ENCODE measurements around the gene CLSTN2.

Gene CLSTN2

GRCh38 chr3:140052771-140053702 is 118.1 kb downstream of the CLSTN2 start:
- H2AFZ ChIP-seq (ENCODE audit: low read length), result no peak overlapping the region
- no peak overlapping the region for H2BK120ac ChIP-seq (ENCODE audit: low read depth, low read length)
- H2BK15ac ChIP-seq (ENCODE audit: low read length), result no peak overlapping the region
- no peak overlapping the region for H2BK12ac ChIP-seq (ENCODE audit: low read length)
- H2BK5ac ChIP-seq (ENCODE audit: low read length), result no peak overlapping the region
- H3K27me3 ChIP-seq (ENCODE audit: control insufficient read depth in 3 of 3, insufficient read depth in 3 of 3, low read depth in 1 of 3, low read length in 3 of 3), result no peaks in the 10 kb centered on the region
- H4K8ac ChIP-seq (ENCODE audit: low read depth, low read length), result no peak overlapping the region
- no peak for DNase-seq (ENCODE audit: low spot score)
- H3K27ac ChIP-seq (replicated peaks; ENCODE audit: low read length), result no peak overlapping the region
- H3K14ac ChIP-seq (ENCODE audit: low read length), result no peak overlapping the region
- H4K91ac ChIP-seq (ENCODE audit: low read depth, low read length, poor library complexity), result no peak overlapping the region
- H3K4ac ChIP-seq (ENCODE audit: low read length), result no peak overlapping the region
- H3K23ac ChIP-seq (ENCODE audit: low read depth, low read length, poor library complexity), result no peak overlapping the region
- WGBS, 2 donors (ENCODE audit: extremely low coverage in 2 of 2, insufficient read length in 2 of 2, insufficient replicate concordance in 1 of 2), result no CpG with 5 or more reads among the region's 11 CpGs
- H3K9ac ChIP-seq (ENCODE audit: low read depth, low read length, poor library complexity), result no peak overlapping the region
- H3K9me3 ChIP-seq (replicated peaks in 1 of 2; ENCODE audit: control insufficient read depth in 2 of 2, insufficient read depth in 1 of 2, low read depth in 1 of 2, low read length in 2 of 2), result peaks cover 0 to 2% of the 10 kb centered on the region in 2 donors
- H3K18ac ChIP-seq (ENCODE audit: low read length), result peak overlapping the region; percentile 16
- H2AK5ac ChIP-seq (ENCODE audit: low read depth, low read length), result no peak overlapping the region
- peaks cover 8% of the 10 kb centered on the region in 2 donors for H3K4me1 ChIP-seq (ENCODE audit: control insufficient read depth in 2 of 2, insufficient read depth in 1 of 2, low read depth in 1 of 2, low read length in 2 of 2)
- no peaks in the 10 kb centered on the region for H3K36me3 ChIP-seq (replicated peaks in 1 of 2; ENCODE audit: control insufficient read depth in 2 of 2, insufficient read depth in 2 of 2, low read length in 2 of 2)
- no peaks in the 10 kb centered on the region for H3K79me1 ChIP-seq (ENCODE audit: low read depth, low read length)
- H3K4me3 ChIP-seq (ENCODE audit: low read length in 2 of 2), result no peak overlapping the region
- no peak overlapping the region for H3K4me2 ChIP-seq (ENCODE audit: insufficient read depth, low read length, poor library complexity, severe bottlenecking)

- no peak overlapping the region for H3K4me3 ChIP-seq (ENCODE audit: low read length in 2 of 2)
- no peak overlapping the region for H3K4me2 ChIP-seq (ENCODE audit: insufficient read depth, low read length, poor library complexity, severe bottlenecking)
- WGBS, 2 donors (ENCODE audit: extremely low coverage in 2 of 2, insufficient read length in 2 of 2, insufficient replicate concordance in 1 of 2), result no CpG with 5 or more reads among the region's 3 CpGs
- H3K9me3 ChIP-seq (replicated peaks in 1 of 2; ENCODE audit: control insufficient read depth in 2 of 2, insufficient read depth in 1 of 2, low read depth in 1 of 2, low read length in 2 of 2), result peaks cover 0 to 2% of the 10 kb centered on the region in 2 donors
- H3K79me1 ChIP-seq (ENCODE audit: low read depth, low read length), result no peaks in the 10 kb centered on the region
- no peak overlapping the region for H2BK12ac ChIP-seq (ENCODE audit: low read length)
- no peak overlapping the region for H4K91ac ChIP-seq (ENCODE audit: low read depth, low read length, poor library complexity)
- H3K4me1 ChIP-seq (ENCODE audit: control insufficient read depth in 2 of 2, insufficient read depth in 1 of 2, low read depth in 1 of 2, low read length in 2 of 2), result peaks cover 8% of the 10 kb centered on the region in 2 donors
- H3K9ac ChIP-seq (ENCODE audit: low read depth, low read length, poor library complexity), result no peak overlapping the region
- H2AFZ ChIP-seq (ENCODE audit: low read length), result no peak overlapping the region
- no peak overlapping the region for H2AK5ac ChIP-seq (ENCODE audit: low read depth, low read length)
- H2BK120ac ChIP-seq (ENCODE audit: low read depth, low read length), result no peak overlapping the region
- no peaks in the 10 kb centered on the region for H3K27me3 ChIP-seq (ENCODE audit: control insufficient read depth in 3 of 3, insufficient read depth in 3 of 3, low read depth in 1 of 3, low read length in 3 of 3)
- H3K23ac ChIP-seq (ENCODE audit: low read depth, low read length, poor library complexity), result no peak overlapping the region
- H3K14ac ChIP-seq (ENCODE audit: low read length), result no peak overlapping the region
- no peak overlapping the region for H4K8ac ChIP-seq (ENCODE audit: low read depth, low read length)
- H3K36me3 ChIP-seq (replicated peaks in 1 of 2; ENCODE audit: control insufficient read depth in 2 of 2, insufficient read depth in 2 of 2, low read length in 2 of 2), result no peaks in the 10 kb centered on the region
- H3K4ac ChIP-seq (ENCODE audit: low read length), result no peak overlapping the region
- H3K27ac ChIP-seq (replicated peaks; ENCODE audit: low read length), result no peak overlapping the region
- no peak for DNase-seq (ENCODE audit: low spot score)
- no peak overlapping the region for H2BK5ac ChIP-seq (ENCODE audit: low read length)
- H2BK15ac ChIP-seq (ENCODE audit: low read length), result no peak overlapping the region
- no peak overlapping the region for H3K18ac ChIP-seq (ENCODE audit: low read length)
These were observed 118.8 kb downstream of the CLSTN2 start for GRCh38 chr3:140053794-140054193.

GRCh38 chr3:140055092-140055791 is 120.3 kb downstream of the CLSTN2 start:
- Histone ChIP-seq H3K4ac (ENCODE audit: low read length) (no peak overlapping the region), H2AK5ac (ENCODE audit: low read depth, low read length) (no peak overlapping the region), H3K4me2 (ENCODE audit: insufficient read depth, low read length, poor library complexity, severe bottlenecking) (no peak overlapping the region), H3K27ac (replicated peaks; ENCODE audit: low read length) (no peak overlapping the region), H2BK12ac (ENCODE audit: low read length) (no peak overlapping the region), H2AFZ (ENCODE audit: low read length) (no peak overlapping the region), H2BK15ac (ENCODE audit: low read length) (no peak overlapping the region), H3K14ac (ENCODE audit: low read length) (no peak overlapping the region), H4K91ac (ENCODE audit: low read depth, low read length, poor library complexity) (no peak overlapping the region), H3K36me3 (replicated peaks in 1 of 2; ENCODE audit: control insufficient read depth in 2 of 2, insufficient read depth in 2 of 2, low read length in 2 of 2) (no peaks in the 10 kb centered on the region), H3K79me1 (ENCODE audit: low read depth, low read length) (no peaks in the 10 kb centered on the region), H3K4me1 (ENCODE audit: control insufficient read depth in 2 of 2, insufficient read depth in 1 of 2, low read depth in 1 of 2, low read length in 2 of 2) (peaks cover 8% of the 10 kb centered on the region in 2 donors), H3K4me3 (ENCODE audit: low read length in 2 of 2) (no peak overlapping the region), H4K8ac (ENCODE audit: low read depth, low read length) (no peak overlapping the region), H3K23ac (ENCODE audit: low read depth, low read length, poor library complexity) (no peak overlapping the region), H2BK5ac (ENCODE audit: low read length) (no peak overlapping the region), H3K9ac (ENCODE audit: low read depth, low read length, poor library complexity) (no peak overlapping the region), H2BK120ac (ENCODE audit: low read depth, low read length) (no peak overlapping the region), H3K27me3 (ENCODE audit: control insufficient read depth in 3 of 3, insufficient read depth in 3 of 3, low read depth in 1 of 3, low read length in 3 of 3) (no peaks in the 10 kb centered on the region), H3K9me3 (replicated peaks in 1 of 2; ENCODE audit: control insufficient read depth in 2 of 2, insufficient read depth in 1 of 2, low read depth in 1 of 2, low read length in 2 of 2) (no peaks in the 10 kb centered on the region), H3K18ac (ENCODE audit: low read length) (no peak overlapping the region)
- no peak for DNase-seq (ENCODE audit: low spot score)
- WGBS, 2 donors (ENCODE audit: extremely low coverage in 2 of 2, insufficient read length in 2 of 2, insufficient replicate concordance in 1 of 2), result no CpG with 5 or more reads among the region's 6 CpGs

DNA sequence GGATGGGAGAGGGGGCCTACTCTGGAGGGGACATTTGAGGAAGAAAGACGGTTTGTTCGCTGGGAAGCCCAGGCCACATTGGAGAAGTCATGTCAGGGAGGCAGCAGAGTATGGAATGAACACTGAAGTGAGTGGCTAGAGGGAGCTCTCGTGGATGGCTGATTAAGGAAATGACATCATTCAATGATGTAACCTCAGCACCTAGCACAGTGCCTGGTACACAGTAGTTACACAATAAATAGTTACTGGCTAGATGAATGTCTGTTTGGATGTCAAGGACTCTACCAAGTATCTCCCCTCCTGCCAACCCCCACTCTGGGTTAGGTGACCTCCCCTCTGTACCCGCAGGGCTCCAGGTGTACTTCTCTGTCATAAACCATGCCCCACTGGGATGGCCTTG is 121.1 kb downstream of the CLSTN2 start:
- WGBS, 2 donors (ENCODE audit: extremely low coverage in 2 of 2, insufficient read length in 2 of 2, insufficient replicate concordance in 1 of 2), result no CpG with 5 or more reads among the region's 4 CpGs
- Histone ChIP-seq H3K4ac (ENCODE audit: low read length) (no peak overlapping the region), H3K27ac (replicated peaks; ENCODE audit: low read length) (no peak overlapping the region), H3K23ac (ENCODE audit: low read depth, low read length, poor library complexity) (no peak overlapping the region), H3K9ac (ENCODE audit: low read depth, low read length, poor library complexity) (no peak overlapping the region), H3K27me3 (ENCODE audit: control insufficient read depth in 3 of 3, insufficient read depth in 3 of 3, low read depth in 1 of 3, low read length in 3 of 3) (no peaks in the 10 kb centered on the region), H3K4me1 (ENCODE audit: control insufficient read depth in 2 of 2, insufficient read depth in 1 of 2, low read depth in 1 of 2, low read length in 2 of 2) (peaks cover 2% of the 10 kb centered on the region in 2 donors), H4K8ac (ENCODE audit: low read depth, low read length) (no peak overlapping the region), H3K79me1 (ENCODE audit: low read depth, low read length) (no peaks in the 10 kb centered on the region), H2BK5ac (ENCODE audit: low read length) (no peak overlapping the region), H2BK15ac (ENCODE audit: low read length) (no peak overlapping the region), H3K36me3 (replicated peaks in 1 of 2; ENCODE audit: control insufficient read depth in 2 of 2, insufficient read depth in 2 of 2, low read length in 2 of 2) (no peaks in the 10 kb centered on the region), H2BK12ac (ENCODE audit: low read length) (no peak overlapping the region), H4K91ac (ENCODE audit: low read depth, low read length, poor library complexity) (no peak overlapping the region), H3K9me3 (replicated peaks in 1 of 2; ENCODE audit: control insufficient read depth in 2 of 2, insufficient read depth in 1 of 2, low read depth in 1 of 2, low read length in 2 of 2) (no peaks in the 10 kb centered on the region), H3K4me3 (ENCODE audit: low read length in 2 of 2) (no peak overlapping the region), H2AK5ac (ENCODE audit: low read depth, low read length) (no peak overlapping the region), H3K14ac (ENCODE audit: low read length) (no peak overlapping the region), H2BK120ac (ENCODE audit: low read depth, low read length) (no peak overlapping the region), H2AFZ (ENCODE audit: low read length) (no peak overlapping the region), H3K18ac (ENCODE audit: low read length) (no peak overlapping the region), H3K4me2 (ENCODE audit: insufficient read depth, low read length, poor library complexity, severe bottlenecking) (no peak overlapping the region)
- DNase-seq (ENCODE audit: low spot score), result no peak

Measured in neuronal stem cell (in vitro differentiated cells).